Dermis microvascular lymphatic vessel endothelial cell (primary cell): Measurements from ENCODE around the gene LMNTD2. TPM values are rescaled to one million over a fixed set of nuclear protein-coding genes. Genes with fewer than 3 reads are reported as not detected.
A peak's percentile ranks its signal among the peaks of the same experiment; 100 is the strongest.

Experiments used
- DNase-seq, 2 donors: peaks; one replicate each; pipeline versions ENCODE4 v3.0.0 to v3.0.0-alpha.2; 2010; ENCODE audit warnings: low read depth in 2 of 2
- total RNA-seq: library from RNA; depleted of rRNA; stranded (reverse); fragments of >200 nt; gene quantifications from 2 replicates; pipeline ENCODE4 v1.2.1, GENCODE V29; 2014

Gene LMNTD2, protein sequence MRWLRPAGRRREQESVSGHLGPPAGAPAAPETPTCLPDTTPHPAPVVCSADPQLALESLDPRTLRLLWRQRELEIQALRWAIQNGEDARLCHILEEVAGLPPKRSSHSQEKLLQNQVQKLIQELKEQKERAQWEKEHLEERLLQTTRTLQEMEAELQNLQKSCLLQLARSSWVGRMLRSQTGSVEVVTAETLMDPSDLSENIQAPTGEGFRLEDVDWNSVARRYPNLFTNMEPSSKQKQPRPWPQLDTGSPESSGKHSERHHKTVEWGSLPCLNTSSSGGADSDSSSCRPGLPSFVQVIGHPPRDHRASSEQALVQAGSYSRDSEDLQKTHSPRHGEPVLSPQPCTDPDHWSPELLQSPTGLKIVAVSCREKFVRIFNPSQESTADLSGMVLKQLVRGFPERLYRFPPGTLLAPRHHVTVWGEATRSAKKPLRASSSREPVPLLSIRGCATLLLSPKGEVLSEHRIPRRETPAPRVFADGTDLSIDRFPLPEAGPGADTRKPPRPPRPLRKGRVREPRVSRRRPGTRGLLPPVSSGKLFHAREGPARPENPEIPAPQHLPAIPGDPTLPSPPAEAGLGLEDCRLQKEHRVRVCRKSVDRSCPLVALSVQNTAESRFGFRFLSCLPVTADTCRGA
- total RNA-seq, result 0.90 and 2.0 TPM in 2 replicates

DNA sequence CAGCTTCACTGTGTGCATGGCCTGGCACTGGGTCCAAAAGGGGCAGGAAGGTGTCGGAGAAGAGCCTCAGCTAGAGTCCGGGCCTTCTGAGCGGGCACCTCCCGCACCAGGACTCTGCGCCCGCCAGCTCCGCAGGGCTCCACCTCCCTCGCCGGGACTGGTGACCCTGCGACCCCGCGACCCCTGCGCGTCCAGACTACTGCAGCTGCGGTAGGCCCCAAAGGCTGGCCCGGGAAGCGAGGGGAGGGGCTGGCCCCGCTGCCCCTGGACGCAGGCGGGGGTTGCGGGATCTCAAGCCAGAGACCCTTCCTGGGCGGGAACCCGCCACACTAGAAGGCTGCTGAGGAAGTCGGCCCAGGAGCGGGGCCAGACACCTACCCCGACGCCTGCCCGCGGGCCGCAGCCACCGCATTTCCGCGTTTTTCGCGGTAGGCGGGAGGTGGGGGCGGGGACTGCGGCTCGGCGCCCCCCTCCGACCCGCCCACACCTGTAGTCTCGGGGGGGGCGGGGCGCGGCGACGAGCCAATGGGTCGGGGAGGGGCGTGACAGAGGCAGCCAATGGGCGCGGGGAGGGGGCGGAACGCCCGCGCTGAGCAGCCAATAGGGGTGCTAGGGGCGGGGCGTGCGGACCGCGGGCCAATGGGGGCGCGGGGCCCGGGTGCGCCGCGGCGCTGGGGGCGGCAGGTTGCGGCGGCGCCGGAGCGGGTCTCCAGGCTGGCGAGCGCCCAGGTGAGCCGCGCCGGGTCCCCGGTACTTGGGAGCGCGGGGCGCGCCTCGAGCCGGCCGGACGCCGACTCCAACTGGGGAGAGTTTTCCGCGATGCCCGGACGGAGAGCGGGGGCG lies at the start of gene LMNTD2, which contains the start of gene RASSF7:
Gene LMNTD2 (minus strand): TSS at position 434 of the 843 bp plus-strand sequence. CDS start 22 bp downstream, at position 412.
Gene RASSF7 (plus strand): TSS at position 666 of the 843 bp plus-strand sequence. CDS start 799 bp downstream, outside the sequence.
- DNase-seq, result peak; percentile 73 to 93

DNA sequence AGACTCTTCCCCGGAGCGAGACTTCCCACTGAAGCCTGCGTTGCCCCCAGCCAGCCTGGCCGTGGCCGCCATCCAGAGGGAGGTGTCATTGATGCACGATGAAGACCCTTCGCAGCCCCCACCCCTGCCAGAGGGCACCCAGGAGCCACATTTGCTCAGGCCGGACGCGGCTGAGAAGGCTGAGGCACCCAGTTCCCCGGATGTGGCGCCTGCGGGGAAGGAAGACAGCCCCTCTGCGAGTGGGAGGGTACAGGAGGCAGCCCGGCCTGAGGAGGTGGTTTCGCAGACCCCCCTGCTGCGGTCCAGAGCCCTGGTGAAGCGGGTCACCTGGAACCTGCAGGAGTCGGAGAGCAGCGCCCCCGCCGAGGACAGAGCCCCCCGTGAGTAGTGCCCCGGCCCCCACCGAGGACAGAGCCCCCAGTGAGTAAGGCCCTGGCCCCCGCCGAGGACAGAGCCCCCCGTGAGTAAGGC lies 48.8 kb upstream of the LMNTD2 start:
- no peak for DNase-seq

DNA sequence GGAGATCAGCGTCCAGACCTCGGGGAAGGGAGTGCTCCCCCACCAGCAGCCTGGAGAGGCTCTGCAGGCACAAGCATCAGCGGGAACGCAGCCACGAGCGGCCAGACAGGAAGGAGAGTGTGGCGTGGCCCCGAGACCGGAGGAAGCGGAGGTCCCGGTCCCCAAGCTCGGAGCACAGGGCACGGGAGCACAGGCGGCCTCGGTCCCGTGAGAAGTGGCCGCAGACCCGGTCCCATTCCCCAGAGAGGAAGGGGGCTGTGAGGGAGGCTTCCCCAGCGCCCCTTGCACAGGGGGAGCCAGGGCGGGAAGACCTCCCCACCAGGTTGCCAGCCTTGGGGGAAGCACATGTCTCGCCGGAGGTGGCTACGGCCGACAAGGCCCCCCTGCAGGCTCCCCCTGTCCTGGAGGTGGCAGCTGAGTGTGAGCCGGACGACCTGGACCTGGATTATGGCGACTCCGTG lies 48.3 kb upstream of the LMNTD2 start:
- DNase-seq, result peak; percentile 24 to 33

DNA sequence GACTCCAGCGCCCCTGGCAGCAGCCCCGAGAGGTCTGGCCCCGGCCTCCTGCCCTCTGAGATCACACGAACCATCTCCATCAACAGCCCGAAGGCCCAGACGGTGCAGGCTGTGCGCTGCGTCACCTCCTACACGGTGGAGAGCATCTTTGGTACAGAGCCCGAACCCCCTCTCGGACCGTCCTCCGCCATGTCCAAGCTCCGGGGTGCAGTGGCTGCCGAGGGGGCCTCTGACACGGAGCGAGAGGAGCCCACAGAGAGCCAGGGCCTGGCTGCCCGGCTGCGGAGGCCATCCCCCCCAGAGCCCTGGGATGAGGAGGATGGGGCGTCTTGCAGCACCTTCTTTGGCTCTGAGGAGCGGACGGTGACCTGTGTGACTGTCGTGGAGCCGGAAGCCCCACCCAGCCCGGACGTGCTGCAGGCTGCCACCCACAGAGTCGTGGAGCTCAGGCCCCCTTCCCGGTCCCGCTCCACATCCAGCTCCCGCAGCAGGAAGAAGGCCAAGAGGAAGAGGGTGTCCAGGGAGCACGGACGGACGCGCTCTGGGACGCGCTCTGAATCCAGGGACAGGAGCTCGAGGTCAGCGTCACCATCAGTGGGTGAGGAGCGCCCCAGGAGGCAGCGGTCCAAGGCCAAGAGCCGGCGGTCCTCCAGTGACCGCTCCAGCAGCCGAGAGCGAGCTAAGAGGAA lies 47.6 kb upstream of the LMNTD2 start:
- DNase-seq, result no peak

DNA sequence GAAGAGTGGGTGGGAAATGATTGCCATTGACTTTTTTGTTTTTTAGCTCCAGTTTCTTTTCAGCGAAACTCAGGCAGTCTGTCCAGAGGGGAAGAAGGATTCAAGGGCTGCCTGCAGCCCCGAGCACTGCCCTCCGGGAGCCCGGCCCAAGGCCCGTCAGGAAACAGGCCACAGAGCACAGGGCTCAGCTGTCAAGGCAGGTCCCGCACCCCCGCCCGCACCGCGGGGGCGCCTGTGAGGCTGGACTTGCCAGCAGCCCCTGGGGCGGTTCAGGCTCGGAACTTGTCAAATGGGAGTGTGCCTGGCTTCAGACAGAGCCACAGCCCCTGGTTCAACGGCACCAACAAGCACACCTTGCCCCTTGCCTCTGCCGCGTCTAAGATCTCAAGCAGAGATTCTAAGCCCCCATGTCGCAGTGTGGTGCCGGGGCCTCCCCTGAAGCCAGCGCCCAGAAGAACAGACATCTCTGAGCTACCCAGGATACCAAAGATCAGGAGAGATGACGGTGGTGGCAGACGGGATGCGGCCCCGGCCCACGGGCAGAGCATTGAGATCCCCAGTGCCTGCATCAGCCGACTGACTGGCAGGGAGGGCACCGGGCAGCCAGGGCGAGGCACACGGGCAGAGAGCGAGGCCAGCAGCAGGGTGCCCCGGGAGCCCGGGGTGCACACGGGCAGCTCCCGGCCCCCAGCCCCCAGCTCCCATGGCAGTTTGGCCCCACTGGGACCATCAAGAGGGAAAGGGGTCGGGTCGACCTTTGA lies 46.7 kb upstream of the LMNTD2 start:
- no peak for DNase-seq

DNA sequence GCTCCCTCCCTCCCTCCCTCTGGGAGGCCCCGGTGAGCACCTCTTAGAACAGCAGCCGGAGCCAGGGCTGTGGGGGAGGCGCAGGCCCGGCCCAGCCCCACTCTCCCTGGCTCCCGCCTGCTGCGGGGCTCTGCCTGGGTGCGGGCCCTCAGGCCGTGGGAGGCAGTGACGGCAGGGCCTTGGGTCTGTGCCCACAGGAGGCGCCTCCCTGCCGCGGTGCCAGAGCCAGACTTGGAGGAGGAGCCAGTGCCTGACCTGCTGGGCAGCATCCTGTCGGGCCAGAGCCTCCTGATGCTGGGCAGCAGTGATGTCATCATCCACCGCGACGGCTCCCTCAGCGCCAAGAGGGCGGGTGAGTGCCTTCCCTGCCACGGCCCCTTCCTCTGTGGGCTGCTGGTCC lies 45.7 kb upstream of the LMNTD2 start:
- DNase-seq, result no peak

DNA sequence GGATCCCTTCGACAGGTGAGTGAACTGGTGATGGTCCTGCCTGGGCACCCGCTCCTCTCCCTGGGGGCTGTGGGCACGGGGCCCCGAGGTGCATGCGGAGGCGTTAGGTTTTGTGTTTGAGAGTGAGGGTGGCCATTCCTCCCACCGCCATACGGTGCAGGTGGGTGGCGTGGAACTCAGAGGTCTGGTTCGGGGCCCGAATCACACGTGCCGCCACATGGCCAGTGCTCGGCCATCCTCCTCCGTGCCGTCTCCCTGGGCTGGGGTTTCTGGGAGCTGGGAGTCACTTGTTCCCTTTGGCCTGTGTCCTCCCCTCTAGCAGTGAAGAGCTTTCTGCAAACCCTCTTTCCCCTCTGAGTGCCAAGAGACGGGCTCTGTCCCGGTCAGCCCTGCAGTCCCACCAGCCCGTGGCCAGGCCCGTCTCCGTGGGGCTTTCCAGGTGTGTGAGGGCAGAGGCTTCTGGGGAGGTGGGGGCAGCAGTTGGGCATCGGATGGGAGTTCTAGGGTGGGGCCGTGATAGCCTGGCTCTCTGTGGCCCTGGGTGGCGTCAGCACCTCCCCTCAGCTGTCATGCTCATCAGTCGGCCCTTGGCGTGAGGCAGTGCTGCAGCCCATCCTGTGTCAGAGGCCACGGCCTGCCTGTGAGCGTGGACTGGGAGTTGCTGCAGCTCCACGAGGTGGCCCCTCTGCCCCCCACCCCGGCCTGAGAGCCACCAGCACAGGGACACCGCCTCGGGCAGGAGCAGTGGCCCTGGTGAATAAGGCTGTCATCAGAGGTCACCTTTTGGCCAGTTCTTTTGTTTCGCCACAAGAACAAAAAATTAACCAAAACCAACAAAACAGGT lies 45.0 kb upstream of the LMNTD2 start:
- no peak for DNase-seq

DNA sequence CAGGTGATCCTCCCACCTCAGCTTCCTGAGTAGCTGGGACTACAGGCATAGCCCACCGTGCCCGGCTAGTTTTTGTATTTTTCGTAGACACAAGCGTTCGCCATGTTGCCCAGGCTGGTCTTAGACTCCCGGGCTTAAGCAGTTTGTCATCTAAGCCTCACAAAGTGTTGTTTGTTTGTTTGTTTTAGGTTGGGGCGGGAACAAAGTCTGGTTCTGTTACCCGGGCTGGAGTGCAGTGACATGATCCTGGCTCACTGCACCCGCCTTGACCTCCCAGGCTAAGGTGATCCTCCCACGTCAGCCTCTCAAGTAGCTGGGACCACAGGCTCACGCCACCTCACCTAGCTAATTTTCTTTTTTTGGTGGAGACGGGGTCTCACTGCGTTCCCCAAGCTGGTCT lies 42.6 kb upstream of the LMNTD2 start:
- DNase-seq, result no peak

DNA sequence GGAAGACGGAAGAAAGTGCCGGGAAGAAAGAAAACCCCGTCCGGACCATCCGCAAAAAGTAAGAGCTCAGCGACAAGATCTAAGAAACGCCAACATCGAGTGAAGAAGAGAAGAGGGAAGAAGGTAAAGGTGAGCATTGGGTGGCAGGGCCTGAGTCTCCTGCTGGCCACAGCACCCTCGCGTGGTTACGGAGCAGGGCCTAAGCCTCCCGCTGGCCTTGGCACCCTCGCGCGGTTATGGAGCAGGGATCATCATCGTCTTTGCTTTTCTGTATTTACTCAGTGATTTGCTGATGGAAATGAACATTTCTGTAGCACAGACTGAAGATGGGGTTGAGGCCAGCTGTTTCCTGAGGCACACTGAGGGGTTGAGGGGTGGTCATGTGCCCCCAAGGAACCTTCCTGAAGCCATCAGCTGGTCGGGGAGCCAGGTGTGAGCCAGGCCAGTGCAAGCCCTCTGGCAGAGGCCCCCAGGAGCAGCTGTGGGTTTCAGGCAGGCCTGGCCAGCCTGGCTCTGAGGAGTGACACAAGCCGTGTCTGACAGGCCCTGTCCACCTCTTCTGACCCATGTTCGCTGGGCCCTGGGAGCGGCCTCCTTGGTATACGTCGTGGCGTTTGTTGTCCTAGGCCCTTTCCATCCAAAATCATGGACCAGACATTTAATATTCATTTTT lies 41.2 kb upstream of the LMNTD2 start:
- no peak for DNase-seq

DNA sequence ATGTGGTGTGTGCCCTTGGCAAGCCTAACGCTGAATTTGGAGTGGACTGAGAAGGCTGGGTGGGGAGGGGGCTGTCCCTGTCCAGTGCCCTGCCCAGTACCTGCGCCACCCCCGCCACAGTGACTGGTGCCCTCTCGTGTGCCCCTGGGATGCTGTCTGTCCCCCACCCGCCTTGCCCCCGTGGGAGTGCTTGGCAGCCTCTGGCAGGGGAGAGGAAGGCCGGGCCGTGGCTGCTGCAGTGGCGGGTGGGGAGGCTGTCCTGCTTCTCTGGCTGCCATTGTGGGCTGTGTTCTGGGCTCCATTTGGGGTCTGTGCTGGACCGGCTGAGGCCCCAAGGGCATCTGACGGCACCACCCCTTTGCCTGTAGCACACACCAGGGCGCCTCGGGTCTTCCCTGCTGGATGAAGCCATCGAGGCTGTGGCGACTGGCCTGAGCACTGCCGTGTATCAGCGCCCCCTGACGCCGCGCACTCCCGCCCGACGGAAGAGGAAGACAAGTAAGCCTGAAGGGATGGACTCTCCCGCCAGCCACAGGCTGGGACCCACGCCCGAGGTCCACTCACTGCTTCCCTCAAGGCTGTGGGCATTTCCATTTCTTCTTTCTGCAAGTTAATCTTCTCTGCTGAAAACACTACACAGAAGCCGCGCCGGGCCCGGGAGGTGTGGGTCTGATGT lies 37.6 kb upstream of the LMNTD2 start:
- DNase-seq, result no peak

DNA sequence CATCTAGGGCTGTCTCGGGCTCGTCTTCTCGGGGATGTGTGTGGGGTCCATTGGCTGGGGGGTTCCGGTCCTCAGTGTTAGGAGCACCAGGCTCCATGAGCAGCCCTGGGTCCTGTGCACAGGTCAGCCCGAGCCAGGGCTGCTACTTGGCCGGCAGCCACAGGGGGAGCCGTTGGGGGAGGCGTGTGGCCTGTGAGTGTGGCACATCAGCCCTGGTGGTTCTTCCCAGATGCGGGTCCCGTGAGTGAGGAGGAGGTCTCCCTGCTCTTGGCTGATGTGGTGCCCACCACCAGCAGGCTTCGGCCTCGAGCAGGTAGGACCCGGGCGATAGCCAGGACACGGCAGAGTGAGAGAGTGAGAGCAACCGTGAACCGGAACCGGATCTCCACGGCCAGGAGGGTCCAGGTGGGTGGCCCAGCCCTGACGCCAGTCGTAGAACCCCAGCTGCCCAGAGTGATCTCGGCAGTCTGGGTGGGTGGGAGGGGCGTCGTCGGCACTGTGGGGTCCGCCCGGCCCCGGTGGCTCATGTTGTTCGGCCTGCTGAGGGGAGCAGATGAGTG lies 36.7 kb upstream of the LMNTD2 start:
- DNase-seq, result no peak

DNA sequence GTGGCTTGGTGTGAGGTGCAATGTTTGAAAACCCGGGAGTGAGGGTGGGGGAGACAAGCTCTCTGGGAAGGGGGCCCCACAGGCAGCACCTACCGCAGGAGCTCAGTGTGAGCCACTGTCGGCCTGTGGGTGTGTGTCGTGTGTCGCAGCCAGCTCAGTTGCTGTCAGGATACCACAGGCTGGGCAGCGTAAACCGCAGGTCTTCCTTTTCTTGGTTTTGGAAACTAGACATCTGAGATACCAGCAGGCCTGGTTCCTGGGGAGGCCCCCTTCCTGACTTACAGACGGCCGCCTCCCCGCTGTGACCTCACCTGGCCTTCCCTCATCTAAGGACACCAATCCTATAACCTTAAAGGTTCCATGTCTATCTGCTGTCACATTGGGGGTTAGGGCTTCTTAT lies 35.8 kb upstream of the LMNTD2 start:
- DNase-seq, result no peak

DNA sequence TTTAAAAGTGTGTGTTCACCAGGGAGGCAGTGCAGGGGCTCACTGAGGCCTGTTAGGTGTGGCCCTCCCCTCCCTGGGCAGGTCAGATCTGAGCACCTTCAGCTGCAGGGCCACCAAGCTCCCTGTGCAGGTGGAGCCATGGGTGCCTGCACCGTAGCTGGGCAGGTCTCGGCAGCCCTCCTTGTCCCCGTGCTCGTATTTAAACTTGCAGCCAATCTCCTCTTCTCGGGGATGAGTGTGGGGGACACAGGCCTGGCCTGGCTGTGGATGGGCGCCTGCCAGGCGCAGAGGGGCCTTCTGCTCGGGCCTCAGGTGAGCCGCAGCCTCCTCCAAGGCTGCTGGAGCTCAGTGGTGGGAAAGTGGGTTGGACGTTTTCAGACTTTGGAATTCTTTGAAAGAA lies 34.9 kb upstream of the LMNTD2 start:
- no peak for DNase-seq

DNA sequence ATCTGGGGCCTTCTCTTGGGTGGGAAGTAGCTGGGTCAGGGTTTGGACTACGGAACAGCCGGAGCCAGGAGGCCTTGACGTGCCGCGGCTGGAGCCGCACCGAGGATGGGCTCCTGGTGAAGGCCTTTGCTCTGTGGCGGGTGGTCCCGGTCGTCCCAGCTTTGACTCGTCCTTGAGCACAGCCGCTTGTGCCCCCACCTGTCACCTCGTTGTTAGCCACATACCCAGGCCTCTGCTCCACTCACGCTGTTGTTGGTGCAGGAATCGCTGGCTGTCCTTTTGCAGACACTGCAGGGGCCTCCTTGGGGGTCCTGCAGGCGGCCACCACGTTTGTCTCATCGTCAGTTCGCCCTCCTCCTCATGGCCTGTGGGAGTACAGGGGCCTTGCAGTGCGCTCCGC lies 32.8 kb upstream of the LMNTD2 start:
- no peak for DNase-seq

DNA sequence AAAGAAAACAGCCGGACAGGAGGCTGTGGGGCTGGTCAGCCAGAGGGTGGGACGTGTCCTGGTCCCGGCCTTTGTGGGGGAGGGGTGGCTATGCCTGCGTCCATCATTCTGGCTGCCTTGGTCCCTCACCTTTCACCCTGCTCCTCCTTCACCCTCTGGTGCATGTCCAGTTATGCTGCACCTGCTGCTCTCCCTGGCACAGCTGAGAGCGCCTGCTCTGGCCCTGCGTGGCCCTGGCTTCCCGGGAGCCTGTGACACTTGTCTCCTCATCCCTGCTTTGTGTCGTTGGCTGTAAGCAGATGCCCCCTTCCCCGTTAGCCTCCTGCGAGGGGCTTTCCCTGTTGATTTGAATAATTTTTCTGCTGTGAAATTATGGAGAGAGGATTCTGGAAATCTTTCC lies 32.4 kb upstream of the LMNTD2 start:
- DNase-seq, result no peak

DNA sequence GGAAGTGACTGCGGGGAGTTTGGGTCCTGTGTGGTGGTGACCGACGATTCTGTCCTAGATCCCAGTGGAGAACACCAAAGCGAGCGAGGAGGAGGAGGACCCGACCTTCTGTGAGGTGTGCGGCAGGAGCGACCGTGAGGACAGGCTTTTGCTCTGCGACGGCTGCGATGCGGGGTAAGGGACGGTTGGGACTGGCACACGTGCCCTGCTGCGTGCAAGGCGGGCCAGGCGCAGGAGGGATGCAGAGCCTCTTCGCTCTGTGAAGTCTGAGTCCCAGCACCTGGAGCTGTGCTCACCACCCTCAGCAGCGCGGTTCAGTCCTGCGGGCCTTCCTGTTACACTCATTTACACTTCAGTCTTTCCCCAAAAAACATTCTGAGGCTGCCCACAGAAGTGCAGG lies 32.0 kb upstream of the LMNTD2 start:
- DNase-seq, result no peak

DNA sequence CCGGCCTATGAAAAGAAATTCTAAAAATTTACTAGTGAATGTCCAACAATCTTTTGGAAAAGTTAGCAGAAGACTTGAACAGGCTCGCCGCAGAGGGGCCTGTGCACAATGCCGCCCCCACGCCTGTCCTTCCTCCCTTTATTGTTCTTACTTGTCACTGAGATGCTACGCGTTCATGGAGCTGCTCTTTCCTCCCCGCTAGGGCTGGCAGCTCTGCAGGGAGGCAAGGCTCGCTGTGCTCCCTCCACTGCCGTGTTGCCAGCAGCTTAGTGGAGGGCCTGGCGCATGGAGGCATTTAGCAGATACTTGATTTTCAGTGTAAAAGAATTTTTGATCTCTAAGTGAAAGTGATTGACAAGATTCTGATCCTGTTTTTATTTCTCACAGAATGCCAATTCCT lies 30.5 kb upstream of the LMNTD2 start:
- DNase-seq, result no peak

DNA sequence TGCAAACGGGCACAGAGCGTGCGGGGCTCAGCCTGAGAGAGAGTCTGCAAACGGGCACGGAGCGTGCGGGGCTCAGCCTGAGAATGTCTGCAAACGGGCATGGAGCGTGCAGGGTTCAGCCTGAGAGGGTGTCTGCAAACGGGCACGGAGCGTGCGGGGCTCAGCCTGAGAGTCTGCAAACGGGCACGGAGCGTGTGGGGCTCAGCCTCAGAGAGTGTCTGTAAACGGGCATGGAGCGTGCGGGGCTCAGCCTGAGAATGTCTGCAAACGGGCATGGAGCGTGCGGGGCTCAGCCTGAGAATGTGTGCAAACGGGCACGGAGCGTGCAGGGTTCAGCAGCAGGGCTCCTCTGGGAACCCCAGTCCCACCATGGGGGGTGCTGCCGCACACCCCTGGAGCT lies 29.3 kb upstream of the LMNTD2 start:
- no peak for DNase-seq
